ENCODE data around the gene NUP43.

GRCh38 chr6:149754548-149754947 is 8.2 kb upstream of the NUP43 start:
- TF ChIP-seq POLR2A (IDR thresholded peaks at IDR 0.05; ENCODE audit: low read depth, low read length): no peak
- no peak for TF ChIP-seq POLR2AphosphoS5 (IDR thresholded peaks at IDR 0.05; ENCODE audit: low read depth, low read length)
- no peak for TF ChIP-seq SPI1 (IDR thresholded peaks at IDR 0.05; ENCODE audit: low read depth, low read length)
- TF ChIP-seq TAF1 (IDR thresholded peaks at IDR 0.05; ENCODE audit: low read depth, low read length): no peak
- no peak for TF ChIP-seq PAX5 (IDR thresholded peaks at IDR 0.05; ENCODE audit: insufficient read depth, low read length, severe bottlenecking)
- no peak for TF ChIP-seq POU2F2 (IDR thresholded peaks at IDR 0.05; ENCODE audit: low read depth, low read length)

Data from GM12891 (cell line).